Thymus (tissue), 14 donors: ENCODE measurements around the gene CFL2. TPM values are rescaled to one million over a fixed set of nuclear protein-coding genes. Genes with fewer than 3 reads are reported as not detected.

Experiments used
- DNase-seq, 9 donors: peaks; one replicate each; pipeline ENCODE4 v3.0.0-alpha.2; 2013; ENCODE audit warnings: low spot score in 9 of 9, low read depth in 6 of 9, missing footprints in 1 of 9
- H3K27ac ChIP-seq, 2 donors: one replicate each; pipeline ENCODE4 v1.5.1; 2013; ENCODE audit warnings: control low read depth in 1 of 2, low read depth in 1 of 2, low read length in 1 of 2, mild to moderate bottlenecking in 1 of 2, moderate library complexity in 1 of 2
- H3K27me3 ChIP-seq, 2 donors: one replicate each; pipeline ENCODE4 v1.5.1; 2013; ENCODE audit warnings: low read length in 1 of 2; ENCODE audit not compliant: control insufficient read depth in 2 of 2, insufficient read depth in 1 of 2
- H3K36me3 ChIP-seq, 2 donors: one replicate each; pipeline ENCODE4 v1.5.1; 2013; ENCODE audit warnings: low read length in 1 of 2, mild to moderate bottlenecking in 1 of 2, moderate library complexity in 1 of 2; ENCODE audit not compliant: control insufficient read depth in 2 of 2, insufficient read depth in 2 of 2
- H3K4me1 ChIP-seq, 2 donors: one replicate each; pipeline ENCODE4 v1.5.1; 2013; ENCODE audit warnings: low read length in 2 of 2; ENCODE audit not compliant: control insufficient read depth in 2 of 2, insufficient read depth in 2 of 2
- H3K4me3 ChIP-seq, 2 donors: one replicate each; pipeline ENCODE4 v1.5.1; 2013; ENCODE audit warnings: low read length in 2 of 2, control low read depth in 1 of 2, mild to moderate bottlenecking in 1 of 2
- H3K9me3 ChIP-seq, 2 donors: one replicate each; pipeline ENCODE4 v1.5.1; 2013; ENCODE audit warnings: low read length in 1 of 2, mild to moderate bottlenecking in 1 of 2; ENCODE audit not compliant: control insufficient read depth in 2 of 2, insufficient read depth in 1 of 2
- WGBS: extraction: QIAGEN DNeasy Blood & Tissue Kit; methylation state at CpG from one replicate; pipeline ENCODE4 v1.1.7; 2013; 5-methylcytosine and 5-hydroxymethylcytosine counted together
- long read RNA-seq, 10 donors: transcript quantifications; one replicate each; lab custom pipeline, GENCODE V29; 2026
- polyA plus RNA-seq: library from polyadenylated mRNA; stranded (reverse); fragments of 200-250 nt; gene quantifications from one replicate; pipeline ENCODE4 v1.2.3, GENCODE V29; 2013
- total RNA-seq: library from RNA; stranded (reverse); fragments of 120-200 nt; gene quantifications from one replicate; pipeline ENCODE4 v1.2.4, GENCODE V29; 2013
- donor health status: healthy.

CFL2 gene
- 7.9 TPM for total RNA-seq
- 32.6 TPM for polyA plus RNA-seq
- long read RNA-seq, donor 1 = 0 reads
- long read RNA-seq, donor 2 = 0 reads
- long read RNA-seq, donor 3, full-length matches to known transcripts = 6 of 6 reads
- long read RNA-seq, donor 3, partial matches to known transcripts = 0 of 6 reads
- long read RNA-seq, donor 3, other reads (novel, unspliced or antisense) = 0 of 6 reads
- long read RNA-seq, donor 4, full-length matches to known transcripts = 3 of 3 reads
- long read RNA-seq, donor 4, partial matches to known transcripts = 0 of 3 reads
- long read RNA-seq, donor 4, other reads (novel, unspliced or antisense) = 0 of 3 reads
- long read RNA-seq, donor 5, full-length matches to known transcripts = 14 of 14 reads
- long read RNA-seq, donor 5, partial matches to known transcripts = 0 of 14 reads
- long read RNA-seq, donor 5, other reads (novel, unspliced or antisense) = 0 of 14 reads
- long read RNA-seq, donor 6, full-length matches to known transcripts = 4 of 4 reads
- long read RNA-seq, donor 6, partial matches to known transcripts = 0 of 4 reads
- long read RNA-seq, donor 6, other reads (novel, unspliced or antisense) = 0 of 4 reads
- long read RNA-seq, donor 7, full-length matches to known transcripts = 4 of 4 reads
- long read RNA-seq, donor 7, partial matches to known transcripts = 0 of 4 reads
- long read RNA-seq, donor 7, other reads (novel, unspliced or antisense) = 0 of 4 reads
- long read RNA-seq, donor 8, full-length matches to known transcripts = 4 of 4 reads
- long read RNA-seq, donor 8, partial matches to known transcripts = 0 of 4 reads
- long read RNA-seq, donor 8, other reads (novel, unspliced or antisense) = 0 of 4 reads
- long read RNA-seq, donor 9, full-length matches to known transcripts = 3 of 3 reads
- long read RNA-seq, donor 9, partial matches to known transcripts = 0 of 3 reads
- long read RNA-seq, donor 9, other reads (novel, unspliced or antisense) = 0 of 3 reads
- long read RNA-seq, donor 10, full-length matches to known transcripts = 3 of 3 reads
- long read RNA-seq, donor 10, partial matches to known transcripts = 0 of 3 reads
- long read RNA-seq, donor 10, other reads (novel, unspliced or antisense) = 0 of 3 reads

DNA sequence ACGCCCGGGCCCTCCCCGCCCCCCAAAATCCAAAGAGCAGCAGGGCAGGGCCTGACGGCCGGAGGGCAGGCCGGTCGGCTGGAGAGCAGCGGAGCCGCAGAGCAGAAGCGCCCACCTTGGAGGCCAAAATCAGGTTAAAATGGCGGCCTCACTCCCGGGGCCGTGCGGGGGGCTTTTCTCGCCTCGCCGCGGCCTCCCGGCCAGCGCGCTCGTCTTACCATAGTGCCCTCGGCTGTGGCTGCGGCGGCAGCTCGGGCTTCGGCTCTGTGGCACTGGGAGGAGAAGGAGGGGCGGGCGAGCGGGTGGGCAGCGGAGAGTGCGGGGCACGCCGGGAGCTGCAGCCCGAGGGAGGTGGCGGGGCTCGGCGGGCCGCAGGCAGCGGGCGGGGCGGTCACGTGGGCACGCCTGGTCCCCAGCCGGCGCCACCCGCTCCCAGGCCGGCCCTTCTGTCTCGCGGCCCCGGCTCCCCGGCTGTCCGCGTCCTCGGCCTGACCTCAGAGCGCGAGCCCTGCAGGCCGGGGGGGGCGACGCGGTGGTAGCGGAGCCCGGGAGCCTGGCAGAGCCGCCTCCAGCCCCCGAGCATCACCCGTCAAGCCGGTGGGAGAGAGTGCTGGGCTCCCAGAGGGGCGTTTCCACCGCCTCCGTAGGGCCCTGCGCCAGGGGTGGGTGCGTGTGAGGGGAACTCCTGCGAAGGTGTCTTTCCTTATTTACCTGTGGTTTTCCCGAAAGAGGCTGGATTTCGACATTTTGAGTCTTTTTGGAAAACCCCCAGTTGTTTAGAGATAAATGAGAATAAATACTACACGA is at the start of gene CFL2:
Gene CFL2, minus strand, starts transcription at position 274 of the 807 bp plus-strand sequence. Its CDS starts 53 bp downstream, at position 221.
- H3K4me1 ChIP-seq = no peaks in the 10 kb centered on the region
- H3K27ac ChIP-seq = peak within 1 kb of the TSS; percentile 69 to 90
- peak in 7 of 9 donors; percentile 26 to 70 (median 46) for DNase-seq
- H3K4me3 ChIP-seq = peak within 1 kb of the TSS; percentile 80 to 98
- no peaks in the 10 kb centered on the region for H3K9me3 ChIP-seq
- H3K27me3 ChIP-seq = no peaks in the 10 kb centered on the region
- WGBS = under 1% methylated on average over 76 of the region's 76 CpGs
- H3K36me3 ChIP-seq = peaks cover 0 to 7% of the 10 kb centered on the region in 2 donors

DNA sequence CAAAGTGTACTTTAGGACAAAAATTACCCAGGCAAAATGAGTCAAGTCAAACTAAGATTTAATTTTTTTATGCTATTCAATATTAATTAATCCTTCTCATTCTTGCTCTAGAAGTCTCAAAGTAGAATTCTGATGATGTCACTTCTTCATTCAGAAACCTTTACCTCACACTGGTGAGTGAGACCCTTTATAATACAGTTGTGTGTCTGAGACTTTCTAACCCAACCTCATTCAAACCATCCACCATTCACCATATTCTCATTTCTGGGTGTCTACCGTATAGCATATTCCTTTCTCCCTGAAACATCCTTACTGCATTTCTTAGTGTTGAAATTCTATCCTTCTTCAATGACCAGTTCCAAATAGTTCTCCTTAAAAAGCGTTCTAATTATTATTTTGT is 40.8 kb upstream of the CFL2 start:
- no peak for DNase-seq
- Histone ChIP-seq H3K4me1 (no peaks in the 10 kb centered on the region), H3K27ac (no peak overlapping the region), H3K27me3 (no peaks in the 10 kb centered on the region), H3K36me3 (peaks cover 15 to 29% of the 10 kb centered on the region in 2 donors), H3K9me3 (no peaks in the 10 kb centered on the region), H3K4me3 (no peak overlapping the region)
- WGBS = 95% methylated on average over 2 of the region's 2 CpGs

- Histone ChIP-seq H3K36me3 (peaks cover 15 to 27% of the 10 kb centered on the region in 2 donors), H3K27ac (no peak overlapping the region), H3K4me1 (no peaks in the 10 kb centered on the region), H3K4me3 (no peak overlapping the region), H3K27me3 (no peaks in the 10 kb centered on the region), H3K9me3 (no peaks in the 10 kb centered on the region)
- DNase-seq = no peak
- 99% methylated on average over 1 of the region's 1 CpG for WGBS
Observed at GRCh38 chr14:34754687-34755086, 40.3 kb upstream of the CFL2 start.

DNA sequence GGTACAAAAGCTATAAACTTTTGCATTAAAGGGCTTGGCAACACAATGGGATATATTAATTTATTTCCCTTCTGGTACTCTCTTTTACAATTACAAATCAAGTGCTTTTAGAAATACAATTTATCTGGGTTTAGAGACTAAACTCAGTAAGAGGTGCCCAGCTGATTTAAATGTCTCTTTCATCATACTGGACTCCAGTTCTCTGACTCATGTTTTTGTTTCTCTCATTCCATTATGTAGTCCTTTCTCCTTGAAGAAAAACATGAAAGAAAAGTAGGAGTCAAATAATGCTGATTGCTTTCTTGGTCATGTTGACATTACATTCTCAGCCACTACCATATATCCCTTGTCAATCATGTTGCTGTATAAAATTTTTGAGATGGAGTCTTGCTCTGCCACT is 36.3 kb upstream of the CFL2 start:
- peaks cover 3 to 9% of the 10 kb centered on the region in 2 donors for H3K36me3 ChIP-seq
- no peaks in the 10 kb centered on the region for H3K4me1 ChIP-seq
- H3K4me3 ChIP-seq = no peak overlapping the region
- DNase-seq = no peak
- H3K9me3 ChIP-seq = no peaks in the 10 kb centered on the region
- no peak overlapping the region for H3K27ac ChIP-seq
- H3K27me3 ChIP-seq = no peaks in the 10 kb centered on the region

- H3K27me3 ChIP-seq = no peaks in the 10 kb centered on the region
- no peak overlapping the region for H3K4me3 ChIP-seq
- H3K9me3 ChIP-seq = no peaks in the 10 kb centered on the region
- no peak for DNase-seq
- H3K4me1 ChIP-seq = no peaks in the 10 kb centered on the region
- H3K36me3 ChIP-seq = peaks cover 3 to 9% of the 10 kb centered on the region in 2 donors
- WGBS = 98% methylated on average over 2 of the region's 2 CpGs
- no peak overlapping the region for H3K27ac ChIP-seq
Observed at GRCh38 chr14:34750233-34750632, 35.8 kb upstream of the CFL2 start.

DNA sequence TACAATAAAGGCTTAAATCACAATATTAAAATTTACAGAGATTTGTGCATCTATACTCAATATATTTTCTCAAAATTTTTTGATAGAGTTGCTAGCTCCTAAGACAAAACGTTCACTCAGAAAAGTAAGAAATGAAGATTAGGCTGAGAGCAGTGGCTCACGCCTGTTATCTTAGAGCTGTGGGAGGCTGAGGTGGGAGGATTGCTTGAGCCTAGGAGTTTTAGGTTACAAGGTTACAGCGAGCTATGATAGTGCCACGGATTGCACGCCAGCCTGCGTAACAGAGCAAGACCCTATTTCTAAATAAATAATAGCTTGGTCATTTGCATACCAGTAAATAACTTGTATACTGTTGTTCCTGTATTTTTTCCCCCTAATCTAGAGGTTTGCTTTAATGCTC is 35.0 kb upstream of the CFL2 start:
- Histone ChIP-seq H3K9me3 (no peaks in the 10 kb centered on the region), H3K4me1 (no peaks in the 10 kb centered on the region), H3K4me3 (no peak overlapping the region), H3K27me3 (no peaks in the 10 kb centered on the region), H3K27ac (no peak overlapping the region), H3K36me3 (peaks cover 3 to 9% of the 10 kb centered on the region in 2 donors)
- DNase-seq = no peak
- 98% methylated on average over 6 of the region's 6 CpGs for WGBS

GRCh38 chr14:34742270-34743115 is 28.1 kb upstream of the CFL2 start:
- WGBS = 94% methylated on average over 8 of the region's 8 CpGs
- no peak for DNase-seq
- Histone ChIP-seq H3K4me1 (no peaks in the 10 kb centered on the region), H3K27ac (no peak overlapping the region), H3K36me3 (no peaks in the 10 kb centered on the region), H3K4me3 (no peak overlapping the region), H3K27me3 (no peaks in the 10 kb centered on the region), H3K9me3 (no peaks in the 10 kb centered on the region)

DNA sequence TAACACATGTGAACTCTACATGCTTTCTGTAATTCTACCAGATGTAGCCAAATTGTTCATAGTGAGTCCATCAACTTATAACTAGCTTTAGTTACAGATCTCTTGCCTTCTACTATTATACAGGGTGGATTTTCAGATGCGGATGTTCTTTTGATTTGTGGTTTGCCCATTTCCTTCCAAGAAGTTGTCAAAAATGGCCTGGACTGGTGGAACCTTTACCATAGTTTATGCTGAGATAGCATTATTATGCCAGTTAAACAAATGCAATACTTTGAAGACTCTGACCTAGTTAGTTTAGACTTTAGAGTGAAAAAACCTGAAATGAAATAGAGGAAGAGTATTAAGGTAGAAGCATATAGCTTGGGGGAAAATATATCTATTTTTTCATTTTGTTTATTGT is 27.4 kb upstream of the CFL2 start:
- no peak overlapping the region for H3K27ac ChIP-seq
- no peaks in the 10 kb centered on the region for H3K4me1 ChIP-seq
- no peaks in the 10 kb centered on the region for H3K9me3 ChIP-seq
- H3K4me3 ChIP-seq = no peak overlapping the region
- no peaks in the 10 kb centered on the region for H3K36me3 ChIP-seq
- DNase-seq = peak in 2 of 9 donors; percentile 7 to 23
- H3K27me3 ChIP-seq = no peaks in the 10 kb centered on the region
- 16% methylated on average over 1 of the region's 1 CpG for WGBS
